GM10266 (cell line): ENCODE measurements around the gene ZNF311.
A peak's percentile ranks its signal among the peaks of the same experiment; 100 is the strongest.

ENCODE experiments used
- DNase-seq: peaks from one replicate; pipeline ENCODE4 v3.0.0; 2012; ENCODE audit errors: extremely low spot score
- CTCF ChIP-seq: IDR thresholded peaks from 2 replicates; pipeline ENCODE4 v1.5.1; 2012; ENCODE audit warnings: mild to moderate bottlenecking, low read depth; ENCODE audit not compliant: control insufficient read depth, insufficient read depth; ENCODE audit errors: missing control alignments

The ZNF311 gene

GRCh38 chr6:28996844-28997510 lies 8.1 kb downstream of the ZNF311 start:
- no peak for DNase-seq
- TF ChIP-seq CTCF: no peak

GRCh38 chr6:28995093-28995650 lies 9.9 kb downstream of the ZNF311 start:
- TF ChIP-seq CTCF: no peak
- no peak for DNase-seq

- peak; percentile 48 for TF ChIP-seq CTCF
- DNase-seq: no peak
Measured at GRCh38 chr6:28988536-28989311, 16.4 kb downstream of the ZNF311 start.

- no peak for TF ChIP-seq CTCF
- no peak for DNase-seq
Measured at GRCh38 chr6:28985462-28986164, 19.5 kb downstream of the ZNF311 start.

GRCh38 chr6:28983838-28984237 lies 21.3 kb downstream of the ZNF311 start:
- no peak for DNase-seq
- TF ChIP-seq CTCF: no peak

- DNase-seq: no peak
- no peak for TF ChIP-seq CTCF
Measured at GRCh38 chr6:28982476-28983266, 22.4 kb downstream of the ZNF311 start.
